ENCODE measurements around the gene ALK.

DNA sequence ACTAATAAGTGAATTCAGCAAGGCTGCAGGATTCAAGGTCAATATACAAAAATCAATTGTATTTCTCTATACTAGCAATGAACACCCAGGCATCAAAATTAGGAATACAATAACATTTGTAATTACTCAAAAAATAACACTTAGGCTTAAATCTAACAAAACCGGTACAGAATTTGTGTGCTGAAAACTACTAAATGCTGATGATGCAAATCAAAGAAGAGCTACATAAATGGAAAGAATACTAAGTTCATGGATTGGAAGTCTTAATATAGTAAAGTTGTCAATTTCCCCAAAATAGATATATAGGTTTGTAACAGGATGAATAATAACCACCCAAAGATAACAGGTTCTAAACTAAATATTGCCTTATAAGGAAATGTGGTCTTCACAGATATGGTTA, 286.5 kb downstream of the ALK start:
- TF ChIP-seq, protein P1, sequence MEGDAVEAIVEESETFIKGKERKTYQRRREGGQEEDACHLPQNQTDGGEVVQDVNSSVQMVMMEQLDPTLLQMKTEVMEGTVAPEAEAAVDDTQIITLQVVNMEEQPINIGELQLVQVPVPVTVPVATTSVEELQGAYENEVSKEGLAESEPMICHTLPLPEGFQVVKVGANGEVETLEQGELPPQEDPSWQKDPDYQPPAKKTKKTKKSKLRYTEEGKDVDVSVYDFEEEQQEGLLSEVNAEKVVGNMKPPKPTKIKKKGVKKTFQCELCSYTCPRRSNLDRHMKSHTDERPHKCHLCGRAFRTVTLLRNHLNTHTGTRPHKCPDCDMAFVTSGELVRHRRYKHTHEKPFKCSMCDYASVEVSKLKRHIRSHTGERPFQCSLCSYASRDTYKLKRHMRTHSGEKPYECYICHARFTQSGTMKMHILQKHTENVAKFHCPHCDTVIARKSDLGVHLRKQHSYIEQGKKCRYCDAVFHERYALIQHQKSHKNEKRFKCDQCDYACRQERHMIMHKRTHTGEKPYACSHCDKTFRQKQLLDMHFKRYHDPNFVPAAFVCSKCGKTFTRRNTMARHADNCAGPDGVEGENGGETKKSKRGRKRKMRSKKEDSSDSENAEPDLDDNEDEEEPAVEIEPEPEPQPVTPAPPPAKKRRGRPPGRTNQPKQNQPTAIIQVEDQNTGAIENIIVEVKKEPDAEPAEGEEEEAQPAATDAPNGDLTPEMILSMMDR (IDR thresholded peaks at IDR 0.05; ENCODE audit: low read depth, low read length), result no peak
- no peak for TF ChIP-seq EZH2phosphoT487 (IDR thresholded peaks at IDR 0.05; ENCODE audit: low read depth)
